Rectal smooth muscle tissue (tissue), 1 donor: ENCODE measurements around the gene GABRR1.

Experiments used
- H3K27ac ChIP-seq: one replicate; pipeline ENCODE4 v1.7.0; 2013; ENCODE audit warnings: low read depth, low read length, inconsistent platforms
- H3K27me3 ChIP-seq: one replicate; pipeline ENCODE4 v1.7.0; 2013; ENCODE audit warnings: low read length; ENCODE audit not compliant: control insufficient read depth, insufficient read depth
- H3K36me3 ChIP-seq: one replicate; pipeline ENCODE4 v1.7.0; 2013; ENCODE audit warnings: low read length; ENCODE audit not compliant: control insufficient read depth, insufficient read depth
- H3K4me1 ChIP-seq: one replicate; pipeline ENCODE4 v1.7.0; 2013; ENCODE audit warnings: low read length; ENCODE audit not compliant: control insufficient read depth, insufficient read depth
- H3K4me3 ChIP-seq: one replicate; pipeline ENCODE4 v1.7.0; 2013; ENCODE audit warnings: low read length
- H3K9ac ChIP-seq: one replicate; pipeline ENCODE4 v1.7.0; 2013; ENCODE audit warnings: low read length

GABRR1 gene

DNA sequence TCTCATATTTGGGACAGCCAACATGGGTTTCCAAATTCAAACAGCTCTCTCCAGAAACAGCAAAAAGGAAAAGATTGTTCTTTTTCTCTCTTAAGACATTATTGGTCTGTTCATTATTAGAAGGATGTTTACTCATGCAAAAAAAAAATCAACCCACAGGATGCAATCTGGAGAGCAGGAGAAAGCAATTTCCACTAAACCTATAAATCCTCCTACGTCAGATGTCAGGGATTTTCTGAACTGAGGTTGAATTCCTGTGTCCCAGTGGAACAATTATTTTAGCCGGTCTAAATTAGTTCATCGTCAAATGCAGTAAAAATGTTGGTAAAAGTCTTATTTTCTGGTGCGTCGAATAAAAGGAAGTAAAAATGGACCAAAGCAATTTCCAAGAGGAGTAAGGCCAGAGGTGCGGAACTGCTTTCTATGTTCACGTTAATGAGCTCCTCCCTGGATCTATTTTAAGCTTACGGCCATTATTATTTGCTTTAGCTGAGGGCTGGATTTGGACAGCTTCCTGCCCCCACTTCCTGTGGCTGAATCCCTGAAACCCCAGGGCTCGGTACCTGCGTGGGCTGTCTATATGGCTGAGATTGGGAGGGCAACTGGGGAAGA is at the start of gene GABRR1:
TSS of gene GABRR1 (minus strand) at position 60 of the 612 bp plus-strand sequence. CDS start at position 24, 36 bp downstream.
- H3K36me3 ChIP-seq: no peaks in the 10 kb centered on the region
- no peak within 1 kb of the TSS for H3K27ac ChIP-seq
- peaks cover under 1% of the 10 kb centered on the region for H3K4me1 ChIP-seq
- no peak within 1 kb of the TSS for H3K4me3 ChIP-seq
- H3K9ac ChIP-seq: no peak within 1 kb of the TSS
- H3K27me3 ChIP-seq: no peaks in the 10 kb centered on the region

DNA sequence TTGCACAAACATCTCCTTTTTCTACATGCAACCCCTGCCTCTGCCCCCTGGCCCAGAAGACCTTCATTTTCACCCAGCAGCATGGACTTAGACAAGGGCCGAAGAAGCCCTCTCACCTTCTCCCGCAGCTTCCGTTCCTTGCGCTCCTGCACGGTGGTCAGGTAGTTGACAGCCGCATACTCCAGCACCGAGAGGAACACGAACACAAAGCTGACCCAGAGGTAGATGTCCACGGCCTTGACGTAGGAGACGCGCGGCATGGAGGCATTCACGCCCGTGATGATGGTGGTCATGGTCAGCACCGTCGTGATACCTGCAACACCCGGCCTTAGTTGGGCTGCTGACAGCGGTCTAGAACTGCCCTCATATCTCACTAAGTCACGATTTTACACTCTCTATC is 47.1 kb upstream of the GABRR1 start:
- Histone ChIP-seq H3K4me1 (no peaks in the 10 kb centered on the region), H3K4me3 (no peak overlapping the region), H3K27me3 (no peaks in the 10 kb centered on the region), H3K27ac (no peak overlapping the region), H3K9ac (no peak overlapping the region), H3K36me3 (no peaks in the 10 kb centered on the region)

DNA sequence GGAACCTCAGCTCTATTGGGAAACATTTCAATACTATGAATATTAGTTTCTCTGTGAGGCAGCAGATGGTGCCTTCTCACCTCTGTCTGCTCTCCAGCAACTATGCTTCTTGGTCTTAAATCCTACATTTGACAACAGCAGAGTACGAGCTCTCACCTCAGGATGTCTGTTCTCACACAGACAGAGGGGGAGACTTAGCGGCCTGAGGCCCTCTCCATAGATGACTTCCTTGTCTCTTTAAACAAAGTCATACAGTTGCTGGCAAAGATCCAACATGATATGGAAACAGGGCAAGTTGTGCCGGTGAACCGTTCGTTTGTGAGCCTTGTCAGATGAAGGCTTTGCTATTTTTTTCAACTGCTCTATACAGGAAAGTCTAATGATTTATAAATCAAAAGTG is 43.7 kb upstream of the GABRR1 start:
- Histone ChIP-seq H3K27me3 (no peaks in the 10 kb centered on the region), H3K27ac (no peak overlapping the region), H3K4me3 (no peak overlapping the region), H3K9ac (no peak overlapping the region), H3K4me1 (no peaks in the 10 kb centered on the region), H3K36me3 (no peaks in the 10 kb centered on the region)

DNA sequence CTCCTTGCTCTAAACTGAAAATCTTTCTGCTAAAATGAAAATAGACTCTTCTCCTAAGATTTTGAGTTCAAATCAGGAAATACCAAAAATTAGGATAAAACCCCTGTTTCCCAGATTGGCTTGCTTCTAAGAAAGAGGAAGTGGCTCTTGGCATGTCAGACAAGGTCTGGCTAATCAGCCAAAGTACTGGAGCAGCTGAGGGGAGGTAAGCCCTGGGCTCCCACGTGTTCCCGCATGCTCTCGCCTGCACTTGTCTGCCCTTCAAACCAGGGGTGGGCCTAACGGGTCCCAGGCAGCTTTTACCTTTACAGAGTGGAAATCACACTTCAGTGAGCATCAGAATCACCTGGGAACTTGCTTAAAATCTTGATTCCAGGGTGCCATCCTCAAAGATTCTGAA is 43.2 kb upstream of the GABRR1 start:
- Histone ChIP-seq H3K4me1 (no peaks in the 10 kb centered on the region), H3K27me3 (no peaks in the 10 kb centered on the region), H3K9ac (no peak overlapping the region), H3K36me3 (no peaks in the 10 kb centered on the region), H3K4me3 (no peak overlapping the region), H3K27ac (no peak overlapping the region)

DNA sequence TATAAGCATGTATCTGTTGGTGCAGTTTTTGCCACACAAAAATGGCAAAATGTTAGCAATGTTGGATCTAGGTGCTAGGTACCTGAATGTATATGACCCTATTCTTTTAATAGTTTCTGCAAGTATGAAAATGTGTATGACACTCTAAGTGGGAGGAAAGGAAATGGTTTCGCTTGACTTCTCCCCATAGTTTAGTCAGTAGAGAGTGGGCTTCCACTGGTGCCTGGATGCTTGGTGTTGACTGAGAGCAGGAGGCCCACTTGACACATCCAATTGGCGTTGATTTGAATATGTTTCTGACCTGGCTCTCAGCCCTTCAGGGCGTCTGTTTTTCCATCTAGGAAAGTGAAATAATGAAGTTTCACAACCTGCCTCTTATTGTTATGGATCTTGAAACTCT is 41.8 kb upstream of the GABRR1 start:
- Histone ChIP-seq H3K4me3 (no peak overlapping the region), H3K4me1 (no peaks in the 10 kb centered on the region), H3K27me3 (no peaks in the 10 kb centered on the region), H3K9ac (no peak overlapping the region), H3K27ac (no peak overlapping the region), H3K36me3 (no peaks in the 10 kb centered on the region)

DNA sequence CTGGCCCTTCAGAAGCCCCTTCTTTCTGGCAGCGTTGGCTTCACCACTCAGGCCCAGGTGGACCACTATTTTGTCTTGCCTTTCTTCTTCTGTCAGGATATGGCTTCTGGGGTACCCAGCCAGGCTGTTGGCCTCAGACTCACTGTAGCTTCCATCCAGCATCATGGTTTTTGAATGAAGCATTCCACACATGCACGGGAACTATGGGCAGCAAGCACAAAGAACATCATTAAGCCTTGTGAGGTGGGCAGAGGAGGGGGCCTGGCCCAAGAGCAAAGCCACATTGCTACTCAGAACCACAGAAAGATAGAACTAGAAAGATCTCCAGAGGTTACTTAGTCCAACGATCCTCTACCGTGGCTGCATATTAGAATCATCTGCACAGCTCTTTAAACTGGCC is 40.6 kb upstream of the GABRR1 start:
- Histone ChIP-seq H3K4me1 (no peaks in the 10 kb centered on the region), H3K27me3 (no peaks in the 10 kb centered on the region), H3K27ac (no peak overlapping the region)

DNA sequence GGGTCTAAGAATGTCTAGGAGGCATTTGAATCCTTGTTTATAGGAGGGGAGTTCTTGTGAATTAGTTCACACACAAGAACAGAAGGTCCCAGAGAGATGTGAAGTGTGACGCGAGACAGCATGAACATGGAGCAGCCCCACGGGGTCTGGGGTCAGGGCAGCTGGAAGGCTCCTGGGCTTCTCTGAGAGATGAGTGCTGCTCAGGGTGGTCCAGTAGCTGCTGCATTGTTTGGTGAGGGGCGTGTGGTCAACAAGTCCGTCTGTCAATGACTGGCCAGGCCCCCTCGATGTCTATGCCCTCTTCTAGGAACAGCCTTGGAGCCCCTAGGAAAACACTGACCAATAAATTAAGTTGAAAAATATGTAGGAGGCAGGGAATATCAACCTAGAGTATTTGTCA is 40.2 kb upstream of the GABRR1 start:
- Histone ChIP-seq H3K27ac (no peak overlapping the region), H3K36me3 (no peaks in the 10 kb centered on the region), H3K9ac (no peak overlapping the region), H3K27me3 (no peaks in the 10 kb centered on the region), H3K4me3 (no peak overlapping the region), H3K4me1 (no peaks in the 10 kb centered on the region)

More for the DNA sequence above, 40.6 kb upstream of the GABRR1 start:
- Histone ChIP-seq H3K9ac (no peak overlapping the region), H3K4me3 (no peak overlapping the region), H3K36me3 (no peaks in the 10 kb centered on the region)

DNA sequence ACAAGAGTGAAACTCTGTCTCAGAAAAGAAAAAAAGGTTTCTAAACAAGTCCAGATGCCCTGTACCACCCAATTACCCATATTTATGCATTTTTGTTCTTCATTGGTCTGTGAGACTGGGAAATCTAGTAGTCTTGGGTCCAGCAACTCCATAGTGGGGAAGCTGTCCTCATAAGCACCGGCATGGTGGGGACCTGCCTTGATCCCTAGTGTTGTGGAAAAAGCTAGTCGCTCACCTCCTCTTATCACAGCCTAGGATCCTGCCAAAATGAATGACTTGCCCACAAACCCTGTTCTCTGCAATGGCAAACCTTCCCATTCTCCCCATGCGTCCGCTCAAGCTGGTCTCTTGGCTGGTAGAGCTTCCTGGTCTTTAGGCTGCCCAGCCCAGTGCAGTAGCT is 38.3 kb upstream of the GABRR1 start:
- H3K4me3 ChIP-seq: no peak overlapping the region
- H3K9ac ChIP-seq: no peak overlapping the region
- H3K27ac ChIP-seq: no peak overlapping the region
- no peaks in the 10 kb centered on the region for H3K36me3 ChIP-seq
- no peaks in the 10 kb centered on the region for H3K4me1 ChIP-seq
- no peaks in the 10 kb centered on the region for H3K27me3 ChIP-seq

DNA sequence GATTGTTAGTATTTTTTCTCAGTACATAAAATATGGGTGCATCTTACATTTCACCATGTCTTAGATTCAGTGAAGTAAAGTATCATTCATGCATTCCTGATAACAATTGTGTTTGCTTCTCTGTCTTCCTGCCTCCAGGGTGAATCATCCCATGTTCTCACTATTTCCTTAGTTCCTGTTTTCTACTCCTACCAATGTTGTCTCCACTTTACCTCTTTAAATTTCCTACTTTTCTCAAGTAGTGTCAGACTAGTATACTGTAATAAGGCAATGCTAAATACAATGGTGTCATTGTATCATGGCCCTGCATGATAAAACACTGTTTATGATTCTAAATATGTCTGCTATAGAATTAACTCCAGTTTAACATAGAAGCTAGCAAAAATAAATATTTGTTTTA is 37.4 kb upstream of the GABRR1 start:
- H3K36me3 ChIP-seq: no peaks in the 10 kb centered on the region
- no peak overlapping the region for H3K4me3 ChIP-seq
- no peak overlapping the region for H3K9ac ChIP-seq
- no peak overlapping the region for H3K27ac ChIP-seq
- no peaks in the 10 kb centered on the region for H3K4me1 ChIP-seq
- no peaks in the 10 kb centered on the region for H3K27me3 ChIP-seq

DNA sequence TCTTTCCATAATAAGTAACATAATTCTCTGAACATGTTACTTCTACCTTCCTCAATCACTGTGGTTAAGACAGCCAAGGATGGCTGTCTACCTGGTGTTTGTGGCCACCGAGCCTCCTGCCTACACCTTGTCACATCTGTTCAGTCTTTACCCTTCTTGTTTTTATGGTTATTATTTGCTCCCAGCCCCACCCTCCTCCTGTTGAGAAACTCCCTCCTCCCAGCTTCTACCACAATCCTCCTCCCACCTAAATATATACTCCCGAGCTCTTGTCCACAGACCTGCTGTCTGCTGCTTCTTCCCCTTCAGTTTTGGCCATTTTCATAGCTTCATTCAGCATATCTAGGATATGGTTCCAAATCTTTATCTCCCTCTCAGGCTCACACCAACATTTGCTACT is 35.7 kb upstream of the GABRR1 start:
- Histone ChIP-seq H3K27me3 (no peaks in the 10 kb centered on the region), H3K9ac (no peak overlapping the region), H3K36me3 (no peaks in the 10 kb centered on the region), H3K4me3 (no peak overlapping the region), H3K4me1 (no peaks in the 10 kb centered on the region), H3K27ac (no peak overlapping the region)

DNA sequence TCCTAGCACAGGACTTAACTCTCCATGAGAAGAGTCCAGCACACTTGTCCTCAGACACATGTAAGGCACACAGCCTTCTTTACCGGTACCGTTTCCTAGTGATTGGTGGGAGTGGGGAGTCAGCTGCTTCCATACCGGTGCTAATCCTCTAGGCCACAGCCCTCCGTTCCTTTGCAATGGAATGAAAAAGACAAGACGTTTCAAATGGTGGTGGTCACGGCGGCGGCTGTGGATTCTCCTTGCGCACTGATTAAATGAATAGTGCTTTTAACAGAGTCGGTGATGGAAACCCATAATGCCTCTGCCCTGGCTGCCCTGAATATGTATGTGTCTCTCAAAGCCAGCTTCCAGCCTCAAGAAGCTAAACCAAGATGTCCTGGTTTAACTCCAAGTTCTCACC is 34.8 kb upstream of the GABRR1 start:
- no peaks in the 10 kb centered on the region for H3K27me3 ChIP-seq
- no peak overlapping the region for H3K27ac ChIP-seq
- no peak overlapping the region for H3K9ac ChIP-seq
- no peaks in the 10 kb centered on the region for H3K4me1 ChIP-seq
- no peaks in the 10 kb centered on the region for H3K36me3 ChIP-seq
- no peak overlapping the region for H3K4me3 ChIP-seq

DNA sequence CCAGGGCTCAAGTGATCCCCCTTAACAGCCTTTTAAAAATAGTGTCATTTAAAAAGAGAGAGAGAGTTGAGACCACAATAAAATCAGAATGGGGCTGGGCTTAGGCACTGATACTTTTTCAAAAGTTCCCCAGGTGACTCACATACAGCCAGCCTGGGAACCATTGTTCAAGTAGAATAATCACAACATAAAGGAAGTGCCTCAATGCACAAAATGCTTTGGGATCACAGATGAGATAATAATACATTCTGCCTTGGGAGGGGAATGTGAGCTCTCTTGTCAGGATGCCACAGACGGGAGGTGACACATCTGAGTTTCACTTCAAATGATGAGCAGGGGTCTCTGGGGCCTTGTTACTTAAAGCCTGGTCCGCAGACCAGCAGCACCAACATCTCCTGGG is 34.0 kb upstream of the GABRR1 start:
- Histone ChIP-seq H3K4me1 (no peaks in the 10 kb centered on the region), H3K9ac (no peak overlapping the region), H3K27ac (no peak overlapping the region), H3K4me3 (no peak overlapping the region), H3K27me3 (no peaks in the 10 kb centered on the region), H3K36me3 (no peaks in the 10 kb centered on the region)

DNA sequence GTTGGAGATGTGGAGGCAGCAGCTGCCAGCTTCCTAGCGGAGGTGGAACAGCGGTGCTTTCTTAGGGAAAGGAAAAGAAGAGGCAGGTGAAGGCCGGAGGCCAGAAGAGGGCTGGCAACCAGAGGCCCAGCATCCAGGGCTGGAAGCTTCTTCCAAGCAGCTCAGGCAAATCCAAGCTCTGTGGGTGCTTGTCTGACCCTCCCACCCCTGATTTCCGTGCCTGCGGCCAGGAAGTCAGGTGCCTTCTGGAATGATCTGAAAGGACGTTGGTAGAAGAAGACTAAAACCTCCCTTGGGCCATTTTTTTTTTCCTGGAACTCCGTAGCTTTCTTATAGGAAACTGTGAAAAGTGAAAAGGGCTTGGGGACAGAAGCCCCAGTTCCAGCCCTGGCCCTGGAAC is 33.1 kb upstream of the GABRR1 start:
- H3K27me3 ChIP-seq: no peaks in the 10 kb centered on the region
- H3K4me1 ChIP-seq: no peaks in the 10 kb centered on the region
- H3K4me3 ChIP-seq: no peak overlapping the region
- no peaks in the 10 kb centered on the region for H3K36me3 ChIP-seq
- H3K27ac ChIP-seq: no peak overlapping the region
- H3K9ac ChIP-seq: no peak overlapping the region
